Fibroblast of pulmonary artery (primary cell): ENCODE results near the gene CD27.
"Not testable (repeated sequence)": the region's sequence is repeated elsewhere in the genome, so short reads cannot be mapped to it uniquely, and the experiment has no call there.

Experiments
- DNase-seq: peaks from one replicate; pipeline ENCODE4 v3.0.0-alpha.2; 2010; ENCODE audit warnings: low read depth
- H3K4me3 ChIP-seq: replicated peaks from 2 replicates; pipeline ENCODE4 v1.5.1; 2011; ENCODE audit warnings: low read depth, mild to moderate bottlenecking, control low read depth, low read length, moderate library complexity
- CTCF ChIP-seq: IDR thresholded peaks from 2 replicates; pipeline ENCODE4 v1.5.1; 2011; ENCODE audit warnings: mild to moderate bottlenecking, control low read depth, low read length, inconsistent platforms; ENCODE audit errors: missing control alignments

CD27 gene

GRCh38 chr12:6462234-6462995 is 17.7 kb downstream of the CD27 start:
- DNase-seq = no peak
- no peak overlapping the region for H3K4me3 ChIP-seq
- no peak for TF ChIP-seq CTCF

- no peak overlapping the region for H3K4me3 ChIP-seq
- no peak for TF ChIP-seq CTCF
These were observed 18.5 kb downstream of the CD27 start for GRCh38 chr12:6463216-6463615.

GRCh38 chr12:6463858-6464257 is 19.1 kb downstream of the CD27 start:
- no peak for TF ChIP-seq CTCF
- no peak for DNase-seq
- no peak overlapping the region for H3K4me3 ChIP-seq

More at GRCh38 chr12:6463216-6463615, 18.5 kb downstream of the CD27 start:
- DNase-seq = no peak

- H3K4me3 ChIP-seq = no peak overlapping the region
- no peak for DNase-seq
- no peak for TF ChIP-seq CTCF
These were observed 19.8 kb downstream of the CD27 start for GRCh38 chr12:6464531-6464930.

- DNase-seq = peak; percentile 86
- TF ChIP-seq CTCF = peak; percentile 97
These were observed 20.9 kb downstream of the CD27 start for GRCh38 chr12:6465467-6466183.

GRCh38 chr12:6466184-6466573 is 21.4 kb downstream of the CD27 start:
- H3K4me3 ChIP-seq = no peak overlapping the region
- no peak for DNase-seq
- no peak for TF ChIP-seq CTCF

More at GRCh38 chr12:6465467-6466183, 20.9 kb downstream of the CD27 start:
- H3K4me3 ChIP-seq = no peak overlapping the region

- H3K4me3 ChIP-seq, DNase-seq: not testable (repeated sequence)
These were observed 22.0 kb downstream of the CD27 start for GRCh38 chr12:6466751-6467150.

GRCh38 chr12:6467571-6468282 is 23.0 kb downstream of the CD27 start:
- H3K4me3 ChIP-seq, DNase-seq: not testable (repeated sequence)
